Activated CD8-positive, alpha-beta memory T cell treated with anti-CD3 and anti-CD28 coated beads, Interleukin-2, amount 50 U/mL, for 24 hours (primary cell): ENCODE measurements around the gene TAF11L12.
"Not testable (repeated sequence)": the region's sequence is repeated elsewhere in the genome, so short reads cannot be mapped to it uniquely, and the experiment has no call there.

ENCODE experiments used
- DNase-seq: peaks from one replicate; pipeline ENCODE4 v3.0.0-alpha.2; 2020; ENCODE audit errors: extremely low read depth

TAF11L12 gene

GRCh38 chr5:17610092-17610491 lies at the start of gene TAF11L12:
TAF11L12 (plus strand) TSS chr5:17610392.
- not testable (repeated sequence) for DNase-seq

GRCh38 chr5:17585658-17586057 lies 24.5 kb upstream of the TAF11L12 start, which contains the start of gene TAF11L7:
TAF11L7 (minus strand) TSS chr5:17585758.
- not testable (repeated sequence) for DNase-seq

- DNase-seq = not testable (repeated sequence)
These were observed 19.3 kb upstream of the TAF11L12 start, which contains the start of gene TAF11L8 for GRCh38 chr5:17590860-17591259. TAF11L8 (minus strand) TSS chr5:17590960.

DNA sequence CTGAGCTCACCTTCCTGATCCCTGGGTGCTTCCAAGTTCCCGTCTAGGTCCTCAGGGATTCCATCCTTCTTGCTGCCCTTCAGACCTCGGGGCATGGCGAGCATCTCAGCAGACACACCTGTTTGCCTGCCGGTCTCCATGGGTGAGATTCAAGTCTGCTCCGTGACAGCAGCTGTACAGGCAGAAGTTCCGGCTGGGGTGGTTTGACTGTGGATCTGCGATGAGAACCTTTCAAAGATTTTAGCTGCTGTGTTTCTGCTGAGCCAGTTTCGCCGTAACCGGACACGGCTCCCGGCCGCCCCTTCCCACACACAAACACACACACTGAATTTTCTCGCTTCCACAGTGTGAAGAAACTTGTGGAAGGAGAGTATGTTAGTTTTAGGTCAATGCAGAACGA lies 15.9 kb upstream of the TAF11L12 start, which contains the start of gene TAF11L9:
TSS of gene TAF11L9 (minus strand) at position 140 of the 400 bp plus-strand sequence.
- DNase-seq = not testable (repeated sequence)

GRCh38 chr5:17597728-17598127 lies 12.5 kb upstream of the TAF11L12 start, which contains the start of gene TAF11L10:
TAF11L10 (minus strand) TSS chr5:17597828.
- DNase-seq = not testable (repeated sequence)

- DNase-seq = not testable (repeated sequence)
These were observed 6.3 kb upstream of the TAF11L12 start, which contains the start of gene TAF11L11 for GRCh38 chr5:17603880-17604279. TAF11L11 (plus strand) TSS chr5:17604183.

DNA sequence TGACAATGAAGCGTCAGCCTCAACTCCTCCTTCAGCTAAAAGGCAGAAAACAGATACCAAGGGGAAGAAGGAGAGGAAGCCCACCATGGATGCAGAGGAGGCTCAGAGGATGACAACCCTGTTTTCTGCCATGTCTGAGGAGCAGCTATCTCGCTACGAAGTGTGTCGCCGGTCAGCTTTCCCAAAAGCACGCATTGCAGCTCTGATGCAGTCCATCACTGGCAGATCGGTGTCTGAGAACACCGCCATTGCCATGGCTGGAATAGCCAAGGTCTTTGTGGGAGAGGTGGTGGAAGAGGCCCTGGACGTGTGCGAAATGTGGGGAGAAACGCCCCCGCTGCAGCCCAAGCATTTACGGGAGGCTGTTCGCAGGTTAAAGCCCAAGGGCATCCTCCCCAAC lies 5.2 kb upstream of the TAF11L12 start:
- DNase-seq = no peak

DNA sequence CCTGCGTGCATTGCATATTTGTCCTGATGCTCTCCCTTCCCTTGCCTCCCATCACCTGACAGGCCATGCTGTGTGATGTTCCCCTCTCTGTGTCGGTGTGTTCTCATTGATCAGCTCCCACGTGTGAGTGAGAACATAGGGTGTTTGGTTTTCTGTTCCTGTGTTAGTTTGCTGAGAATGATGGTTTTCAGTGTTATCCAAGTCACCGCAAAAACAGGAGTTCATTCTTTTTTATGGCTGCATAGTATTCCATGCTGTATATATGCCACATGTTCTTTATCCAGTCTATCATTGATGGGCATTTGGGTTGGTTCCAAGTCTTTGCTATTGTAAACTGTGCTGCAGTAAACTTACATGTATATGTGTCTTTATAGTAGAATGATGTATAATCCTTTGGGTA lies 2.7 kb upstream of the TAF11L12 start:
- DNase-seq = not testable (repeated sequence)

GRCh38 chr5:17614872-17615605 lies 4.8 kb downstream of the TAF11L12 start:
- no peak for DNase-seq

DNA sequence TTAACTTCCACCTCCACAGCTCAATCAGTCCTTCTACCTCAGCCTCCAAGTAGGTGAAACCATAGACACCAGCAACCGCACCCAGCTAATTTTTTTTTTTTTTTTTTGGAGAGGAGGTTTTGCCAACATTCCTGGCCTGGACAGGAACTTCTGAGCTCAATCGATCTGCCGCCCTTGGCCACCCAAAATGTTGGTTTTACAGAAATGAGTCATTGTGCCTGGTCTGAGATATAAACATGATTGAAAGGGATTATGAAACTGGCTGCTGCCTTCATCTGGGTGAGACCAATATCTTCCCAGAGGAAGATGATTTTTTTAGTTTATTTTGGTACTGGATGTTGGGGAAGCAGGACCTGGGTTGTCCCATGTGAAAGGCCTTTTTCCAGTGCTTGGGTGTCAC lies 9.2 kb downstream of the TAF11L12 start:
- no peak for DNase-seq

DNA sequence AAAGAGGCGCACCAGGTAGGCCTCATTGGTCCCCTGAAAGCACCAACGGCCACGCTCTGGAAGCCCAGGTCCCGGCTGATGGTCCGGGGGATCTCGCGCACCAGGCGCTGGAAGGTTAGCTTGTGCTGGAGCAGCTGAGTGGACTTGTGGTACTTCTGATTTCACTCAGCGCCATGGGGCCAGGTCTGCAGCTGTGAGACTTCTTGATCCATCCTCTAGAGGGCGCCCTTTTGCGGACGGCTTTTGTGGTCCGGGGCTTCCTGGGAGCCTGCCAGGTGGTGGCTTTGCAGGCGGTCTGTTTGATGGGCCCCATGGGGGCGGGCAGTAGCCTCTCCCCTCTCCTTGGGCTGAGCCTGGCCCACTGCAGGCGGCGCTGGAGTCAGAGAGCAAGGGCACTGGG lies 10.4 kb downstream of the TAF11L12 start:
- no peak for DNase-seq

DNA sequence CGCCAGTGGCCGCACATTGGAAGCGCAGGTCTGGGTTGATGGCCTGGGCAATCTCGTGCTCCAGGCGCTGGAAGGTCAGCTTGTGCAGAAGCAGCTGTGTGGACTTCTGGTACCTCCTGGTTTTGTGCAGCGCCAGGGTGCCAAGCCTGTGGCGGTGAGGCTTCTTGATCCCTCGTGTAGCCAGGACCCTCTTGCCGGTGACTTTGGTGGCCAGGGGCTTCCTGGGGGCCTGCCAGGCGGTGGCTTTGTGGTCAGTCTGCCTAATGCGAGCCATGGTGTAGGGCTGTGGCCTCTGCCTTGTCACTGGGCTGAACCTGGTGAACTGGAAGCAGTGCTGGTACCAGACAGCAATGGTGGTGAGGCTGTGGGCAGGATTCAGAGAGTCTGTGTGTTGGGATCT lies 15.5 kb downstream of the TAF11L12 start:
- no peak for DNase-seq

DNA sequence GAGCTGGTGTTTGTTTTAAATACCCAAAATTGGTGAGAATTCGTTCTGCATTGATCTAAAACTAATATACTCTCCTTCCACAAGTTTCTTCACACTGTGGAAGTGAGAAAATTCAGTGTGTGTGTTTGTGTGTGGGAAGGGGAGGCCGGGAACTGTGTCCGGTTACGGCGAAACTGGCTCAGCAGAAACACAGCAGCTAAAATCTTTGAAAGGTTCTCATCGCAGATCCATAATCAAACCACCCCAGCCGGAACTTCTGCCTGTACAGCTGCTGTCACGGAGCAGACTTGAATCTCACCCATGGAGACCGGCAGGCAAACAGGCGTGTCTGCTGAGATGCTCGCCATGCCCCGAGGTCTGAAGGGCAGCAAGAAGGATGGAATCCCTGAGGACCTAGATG lies 21.6 kb downstream of the TAF11L12 start, which contains the start of gene TAF11L13:
TSS of gene TAF11L13 (plus strand) at position 301 of the 400 bp plus-strand sequence.
- not testable (repeated sequence) for DNase-seq

DNA sequence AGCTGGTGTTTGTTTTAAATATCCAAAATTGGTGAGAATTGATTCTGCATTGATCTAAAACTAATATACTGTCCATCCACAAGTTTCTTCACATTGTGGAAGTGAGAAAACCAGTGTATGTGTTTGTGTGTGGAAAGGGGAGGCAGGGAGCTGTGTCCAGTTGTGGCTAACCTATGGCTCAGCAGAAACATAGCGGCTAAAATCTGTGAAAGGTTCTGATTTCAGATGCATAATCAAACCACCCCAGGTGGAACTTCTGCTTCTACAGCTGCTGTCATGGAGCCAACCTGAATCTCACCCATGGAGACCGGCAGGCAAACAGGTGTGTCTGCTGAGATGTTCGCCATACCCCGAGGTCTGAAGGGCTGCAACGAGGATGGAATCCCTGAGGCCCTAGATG lies 24.0 kb downstream of the TAF11L12 start, which contains the start of gene TAF11L14:
TSS of gene TAF11L14 (plus strand) at position 301 of the 400 bp plus-strand sequence.
- no peak for DNase-seq

DNA sequence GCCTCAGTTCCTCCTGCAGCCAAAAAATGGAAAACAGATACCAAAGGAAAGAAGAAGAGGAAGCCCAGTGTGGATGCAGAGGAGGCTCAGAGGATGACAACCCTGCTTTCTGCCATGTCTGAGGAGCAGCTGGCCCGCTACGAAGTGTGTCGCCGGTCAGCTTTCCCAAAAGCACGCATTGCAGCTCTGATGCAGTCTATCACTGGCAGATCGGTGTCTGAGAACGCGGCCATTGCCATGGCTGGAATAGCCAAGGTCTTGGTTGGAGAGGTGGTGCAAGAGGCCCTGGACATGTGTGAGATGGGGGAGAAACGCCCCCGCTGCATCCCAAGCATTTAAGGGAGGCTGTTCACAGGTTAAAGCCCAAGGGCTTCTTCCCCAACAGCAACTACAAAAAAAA lies 39.0 kb downstream of the TAF11L12 start:
- DNase-seq = not testable (repeated sequence)

GRCh38 chr5:17655201-17655759 lies 45.1 kb downstream of the TAF11L12 start:
- DNase-seq = not testable (repeated sequence)

- DNase-seq = no peak
These were observed 45.7 kb downstream of the TAF11L12 start for GRCh38 chr5:17655921-17656320.
